GM21825 (cell line): ENCODE measurements around the gene TUT7.

Experiments used
- ATAC-seq: cut with Tn5 transposase; IDR thresholded peaks from one replicate; pipeline ENCODE4 v1.9.1; 2021; ENCODE audit warnings: mild to moderate bottlenecking, moderate library complexity; ENCODE audit not compliant: unreplicated experiment

The TUT7 gene

DNA sequence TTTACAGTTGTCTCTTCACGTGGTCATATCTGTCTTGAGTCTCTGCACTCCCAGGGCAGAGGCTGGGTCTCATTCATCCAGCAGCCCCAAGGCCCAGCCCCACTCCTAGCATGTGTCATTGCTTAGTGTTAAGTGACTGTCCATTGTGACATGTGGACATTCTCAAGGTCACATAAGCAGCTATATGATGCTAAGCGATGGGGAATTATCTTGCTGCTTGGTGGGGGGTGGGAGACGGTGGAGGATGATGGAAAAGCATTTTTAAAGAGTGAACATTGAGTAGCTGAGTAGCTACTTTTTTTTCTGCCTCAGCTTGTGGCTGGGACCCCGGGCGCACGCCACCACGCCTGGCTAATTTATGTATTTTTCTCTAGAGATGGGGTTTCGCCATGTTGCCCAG, 94.7 kb downstream of the TUT7 start, which contains the start of gene C9orf153:
Gene C9orf153 (minus strand): TSS at position 101 of the 400 bp plus-strand sequence. CDS start 30,054 bp downstream, outside the sequence.
- ATAC-seq = no peak

DNA sequence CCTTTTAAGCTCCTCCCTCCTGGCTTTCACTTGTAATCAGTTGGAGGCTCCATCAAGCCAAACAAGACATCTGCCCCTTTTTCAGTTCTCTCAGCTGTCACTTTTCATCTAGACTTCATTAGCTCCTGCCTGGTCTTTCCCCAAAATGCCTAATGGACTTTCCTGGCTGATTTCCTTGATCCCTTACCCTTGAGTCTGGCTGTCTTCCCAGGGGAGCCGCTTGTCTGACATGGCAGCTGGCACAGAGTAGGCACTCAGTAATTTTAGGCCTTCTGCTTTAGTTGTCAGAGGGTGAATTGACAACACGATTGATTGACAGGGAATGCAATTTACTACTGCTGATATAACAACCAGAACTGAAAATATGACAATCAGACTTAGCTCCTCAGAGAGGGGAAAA, 96.8 kb downstream of the TUT7 start:
- ATAC-seq = no peak

GRCh38 chr9:86256653-86257052, 97.6 kb downstream of the TUT7 start:
- ATAC-seq = no peak

GRCh38 chr9:86253577-86253976, 100.6 kb downstream of the TUT7 start:
- no peak for ATAC-seq

DNA sequence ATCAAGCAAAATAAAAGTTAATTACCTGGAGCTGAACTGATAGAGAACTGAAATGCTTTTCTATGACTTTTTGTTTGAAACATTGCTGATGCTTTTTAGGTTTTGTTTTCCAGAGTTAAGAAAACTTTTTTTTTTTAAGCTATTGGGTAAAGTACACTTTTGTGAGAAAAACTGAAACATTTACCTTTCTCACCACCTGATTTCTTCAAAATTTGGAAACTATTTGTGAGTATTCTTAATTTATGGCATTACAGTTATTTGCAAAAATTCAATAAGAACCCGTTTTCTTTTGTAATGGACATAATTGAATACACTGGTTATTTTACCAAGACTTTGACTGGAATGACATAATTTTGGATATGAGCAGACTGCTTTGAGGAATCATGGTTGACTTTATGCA, 101.3 kb downstream of the TUT7 start:
- ATAC-seq = no peak

DNA sequence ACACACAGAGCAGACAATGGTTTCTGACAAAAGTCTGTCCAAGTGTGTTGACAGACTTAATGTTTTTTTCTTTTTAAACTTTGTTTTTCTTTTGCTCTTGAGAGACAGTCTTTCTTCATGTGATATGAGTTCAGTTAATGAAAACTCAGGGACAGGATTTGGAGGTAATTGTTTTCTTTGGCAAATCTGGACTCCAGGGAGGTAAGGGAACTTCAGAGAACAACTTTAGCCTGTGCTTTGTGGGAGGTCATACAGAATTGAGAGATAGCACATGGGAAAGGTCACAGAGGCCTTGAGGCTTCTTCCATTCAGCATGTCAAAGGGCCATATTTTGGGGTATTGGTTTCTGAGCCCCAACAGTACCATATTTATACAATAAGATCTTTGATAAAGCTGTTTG, 104.1 kb downstream of the TUT7 start:
- no peak for ATAC-seq

GRCh38 chr9:86248746-86249145, 105.5 kb downstream of the TUT7 start:
- no peak for ATAC-seq

- ATAC-seq = peak; percentile 96
Observed at GRCh38 chr9:86246752-86247161, 107.5 kb downstream of the TUT7 start.

DNA sequence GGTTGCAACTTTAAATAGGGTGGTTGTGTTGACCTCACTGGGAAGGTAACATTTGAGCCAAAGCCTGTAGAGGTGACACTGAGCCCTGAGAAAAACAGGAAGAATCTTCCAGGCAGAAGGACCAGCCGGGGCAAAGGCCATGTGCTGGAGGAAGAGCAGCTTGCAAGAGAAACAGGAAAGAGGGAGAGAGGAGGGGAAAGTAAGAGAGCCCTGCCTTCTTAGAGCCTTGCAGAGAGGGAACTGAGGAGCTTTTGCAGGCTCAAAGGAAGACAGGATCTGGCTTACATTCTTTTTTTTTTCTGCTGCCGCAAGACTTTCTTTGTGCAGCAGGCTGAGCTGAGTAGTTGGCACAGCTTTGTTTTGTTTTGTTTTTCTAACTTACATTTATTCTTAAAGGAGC, 112.1 kb downstream of the TUT7 start:
- no peak for ATAC-seq

DNA sequence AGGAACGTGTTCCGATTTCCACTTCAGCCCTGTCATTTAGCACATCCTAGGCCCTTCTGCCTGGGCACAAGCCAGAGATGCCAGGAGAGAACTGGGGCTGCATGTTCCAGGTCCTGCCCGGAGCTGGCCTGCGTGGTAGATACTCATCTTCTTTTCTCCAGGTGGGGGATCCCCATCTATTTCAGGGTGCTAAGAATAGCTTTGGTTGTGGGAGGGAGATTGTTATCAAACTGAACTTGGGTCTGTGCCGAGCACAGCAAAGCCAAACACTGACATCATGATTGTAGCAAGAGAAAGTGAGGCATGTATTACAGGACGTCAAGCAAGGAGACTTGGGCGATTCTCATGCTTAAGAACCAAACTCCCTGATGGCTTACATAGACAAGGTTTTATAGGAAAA, 113.0 kb downstream of the TUT7 start:
- ATAC-seq = no peak

- ATAC-seq = no peak
Observed at GRCh38 chr9:86238861-86239770, 115.1 kb downstream of the TUT7 start.
